ENCODE data around the gene GDNF.

The GDNF gene

GRCh38 chr5:37857696-37858095 lies 17.9 kb upstream of the GDNF start:
- Histone ChIP-seq H3K27me3 (no peaks in the 10 kb centered on the region), H3K4me3 (no peak overlapping the region), H3K9me3 (peaks cover 0 to 6% (median 0%) of the 10 kb centered on the region in 3 donors), H3K36me3 (no peaks in the 10 kb centered on the region), H3K27ac (no peak overlapping the region), H3K4me1 (no peaks in the 10 kb centered on the region)
- TF ChIP-seq, protein P1, sequence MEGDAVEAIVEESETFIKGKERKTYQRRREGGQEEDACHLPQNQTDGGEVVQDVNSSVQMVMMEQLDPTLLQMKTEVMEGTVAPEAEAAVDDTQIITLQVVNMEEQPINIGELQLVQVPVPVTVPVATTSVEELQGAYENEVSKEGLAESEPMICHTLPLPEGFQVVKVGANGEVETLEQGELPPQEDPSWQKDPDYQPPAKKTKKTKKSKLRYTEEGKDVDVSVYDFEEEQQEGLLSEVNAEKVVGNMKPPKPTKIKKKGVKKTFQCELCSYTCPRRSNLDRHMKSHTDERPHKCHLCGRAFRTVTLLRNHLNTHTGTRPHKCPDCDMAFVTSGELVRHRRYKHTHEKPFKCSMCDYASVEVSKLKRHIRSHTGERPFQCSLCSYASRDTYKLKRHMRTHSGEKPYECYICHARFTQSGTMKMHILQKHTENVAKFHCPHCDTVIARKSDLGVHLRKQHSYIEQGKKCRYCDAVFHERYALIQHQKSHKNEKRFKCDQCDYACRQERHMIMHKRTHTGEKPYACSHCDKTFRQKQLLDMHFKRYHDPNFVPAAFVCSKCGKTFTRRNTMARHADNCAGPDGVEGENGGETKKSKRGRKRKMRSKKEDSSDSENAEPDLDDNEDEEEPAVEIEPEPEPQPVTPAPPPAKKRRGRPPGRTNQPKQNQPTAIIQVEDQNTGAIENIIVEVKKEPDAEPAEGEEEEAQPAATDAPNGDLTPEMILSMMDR (IDR thresholded peaks at IDR 0.05): no peak
- intact Hi-C loops (cut with DNase I; ENCODE audit: low total_unique reads): no loop called here
- no peak for DNase-seq

- no peak overlapping the region for H3K4me3 ChIP-seq
- no peaks in the 10 kb centered on the region for H3K36me3 ChIP-seq
- no peaks in the 10 kb centered on the region for H3K4me1 ChIP-seq
- no peaks in the 10 kb centered on the region for H3K27me3 ChIP-seq
- intact Hi-C loops (cut with DNase I; ENCODE audit: low total_unique reads): no loop called here
- no peak overlapping the region for H3K27ac ChIP-seq
- no peak for DNase-seq
- TF ChIP-seq, protein P1 (IDR thresholded peaks at IDR 0.05): no peak
- H3K9me3 ChIP-seq: peaks cover 0 to 6% (median 0%) of the 10 kb centered on the region in 3 donors
Measured at GRCh38 chr5:37855438-37855837, 15.6 kb upstream of the GDNF start.

GRCh38 chr5:37851305-37851704 lies 11.5 kb upstream of the GDNF start:
- TF ChIP-seq, protein P1 (IDR thresholded peaks at IDR 0.05): no peak
- intact Hi-C loops (cut with DNase I; ENCODE audit: low total_unique reads): no loop called here

GRCh38 chr5:37850226-37850865 lies 10.5 kb upstream of the GDNF start:
- Histone ChIP-seq H3K27ac (no peak overlapping the region), H3K27me3 (no peaks in the 10 kb centered on the region), H3K9me3 (peaks cover 0 to 6% (median 0%) of the 10 kb centered on the region in 3 donors), H3K4me3 (no peak overlapping the region), H3K36me3 (no peaks in the 10 kb centered on the region), H3K4me1 (no peaks in the 10 kb centered on the region)
- no peak for DNase-seq
- TF ChIP-seq, protein P1 (IDR thresholded peaks at IDR 0.05): no peak
- intact Hi-C loops (cut with DNase I; ENCODE audit: low total_unique reads): no loop called here

More at GRCh38 chr5:37851305-37851704, 11.5 kb upstream of the GDNF start:
- no peak for DNase-seq
- H3K36me3 ChIP-seq: no peaks in the 10 kb centered on the region
- no peaks in the 10 kb centered on the region for H3K4me1 ChIP-seq
- peaks cover 0 to 6% (median 0%) of the 10 kb centered on the region in 3 donors for H3K9me3 ChIP-seq
- H3K27ac ChIP-seq: no peak overlapping the region
- no peaks in the 10 kb centered on the region for H3K27me3 ChIP-seq
- no peak overlapping the region for H3K4me3 ChIP-seq

GRCh38 chr5:37849641-37850040 lies 9.8 kb upstream of the GDNF start:
- H3K27ac ChIP-seq: no peak overlapping the region
- TF ChIP-seq, protein P1 (IDR thresholded peaks at IDR 0.05): no peak
- no peaks in the 10 kb centered on the region for H3K36me3 ChIP-seq
- intact Hi-C loops (cut with DNase I; ENCODE audit: low total_unique reads): no loop called here
- H3K9me3 ChIP-seq: no peaks in the 10 kb centered on the region
- DNase-seq: no peak
- H3K4me1 ChIP-seq: no peaks in the 10 kb centered on the region
- H3K4me3 ChIP-seq: no peak overlapping the region
- H3K27me3 ChIP-seq: no peaks in the 10 kb centered on the region

Data from tibial artery (tissue), 4 donors.